Hematopoietic multipotent progenitor cell treated with erythropoietin and hydrocortisone succinate and interleukin-3 and kit ligand, for 15 days (in vitro differentiated cells): ENCODE measurements around the gene PANK4.

Experiments
- DNase-seq: peaks from one replicate; pipeline ENCODE4 v3.0.0-alpha.2; 2015; ENCODE audit warnings: low spot score

PANK4 gene

GRCh38 chr1:2528966-2529783 is 2.8 kb upstream of the PANK4 start:
- DNase-seq = no peak

GRCh38 chr1:2528611-2528965 is 2.2 kb upstream of the PANK4 start:
- DNase-seq = no peak

- no peak for DNase-seq
These were observed 1.6 kb upstream of the PANK4 start for GRCh38 chr1:2528016-2528415.

- DNase-seq = no peak
These were observed 1.1 kb upstream of the PANK4 start for GRCh38 chr1:2527556-2527860.

- no peak for DNase-seq
These were observed 594 bp upstream of the PANK4 start for GRCh38 chr1:2526824-2527555.

GRCh38 chr1:2525572-2525919 is 850 bp downstream of the PANK4 start:
- no peak for DNase-seq

- DNase-seq = no peak
These were observed 2.3 kb downstream of the PANK4 start for GRCh38 chr1:2523891-2524609.

- DNase-seq = no peak
These were observed 3.1 kb downstream of the PANK4 start for GRCh38 chr1:2523191-2523890.

GRCh38 chr1:2522230-2522629 is 4.2 kb downstream of the PANK4 start:
- DNase-seq = no peak

- no peak for DNase-seq
These were observed 5.6 kb downstream of the PANK4 start for GRCh38 chr1:2520806-2521205.

GRCh38 chr1:2520206-2520605 is 6.2 kb downstream of the PANK4 start:
- DNase-seq = no peak

GRCh38 chr1:2519729-2520128 is 6.7 kb downstream of the PANK4 start:
- DNase-seq = no peak

GRCh38 chr1:2519029-2519685 is 7.2 kb downstream of the PANK4 start:
- no peak for DNase-seq

- DNase-seq = no peak
These were observed 7.9 kb downstream of the PANK4 start for GRCh38 chr1:2518528-2518927.

GRCh38 chr1:2517966-2518365 is 8.4 kb downstream of the PANK4 start:
- DNase-seq = no peak

- DNase-seq = no peak
These were observed 9.4 kb downstream of the PANK4 start for GRCh38 chr1:2516946-2517345.

GRCh38 chr1:2516124-2516523 is 10.3 kb downstream of the PANK4 start:
- no peak for DNase-seq

- DNase-seq = no peak
These were observed 10.7 kb downstream of the PANK4 start for GRCh38 chr1:2515763-2516080.

- DNase-seq = no peak
These were observed 11.3 kb downstream of the PANK4 start for GRCh38 chr1:2514863-2515762.

- DNase-seq = no peak
These were observed 12.3 kb downstream of the PANK4 start for GRCh38 chr1:2513939-2514652.
